Left ventricle myocardium inferior (tissue), 1 donor: Measurements from ENCODE around the gene NUBP1. TPM values are rescaled to one million over a fixed set of nuclear protein-coding genes. Genes with fewer than 3 reads are reported as not detected.
"Not testable (repeated sequence)": the region's sequence is repeated elsewhere in the genome, so short reads cannot be mapped to it uniquely, and the experiment has no call there.

Experiments
- DNase-seq: peaks from one replicate; pipeline ENCODE4 v3.0.0-alpha.2; 2020
- H3K27ac ChIP-seq: fragments of 200-600 bp; replicated peaks from 2 replicates; pipeline ENCODE4 v1.8.0; 2021
- H3K27me3 ChIP-seq: fragments of 200-600 bp; 2 replicates; pipeline ENCODE4 v1.8.0; 2021; ENCODE audit warnings: low read depth
- H3K36me3 ChIP-seq: fragments of 200-600 bp; 2 replicates; pipeline ENCODE4 v1.8.0; 2021
- H3K4me1 ChIP-seq: fragments of 200-600 bp; 2 replicates; pipeline ENCODE4 v1.8.0; 2021
- H3K4me3 ChIP-seq: fragments of 200-600 bp; 2 replicates; pipeline ENCODE4 v1.8.0; 2021; ENCODE audit warnings: mild to moderate bottlenecking, moderate library complexity
- H3K9me3 ChIP-seq: fragments of 200-600 bp; replicated peaks from 2 replicates; pipeline ENCODE4 v1.8.0; 2021
- CTCF ChIP-seq: fragments of 200-600 bp; IDR thresholded peaks from 2 replicates; pipeline ENCODE4 v1.8.0; 2021; ENCODE audit warnings: antibody characterized with exemption, mild to moderate bottlenecking, borderline replicate concordance
- intact Hi-C: fragments of 100-400 bp; cut with micrococcal nuclease; formaldehyde crosslinking; loops from one replicate; pipeline ENCODE4 v1.11.0; 2022
- total RNA-seq: library from RNA; stranded (reverse); fragmentation: NEBNext Ultra II Directional; extraction: Animal tissue kit (Norgen Biotek cat#: 25700); gene quantifications from one replicate; pipeline ENCODE4 v1.2.1, GENCODE V29; 2021
- donor health status: DM: no; HTN: yes; CAD: no; lungs with severe emphysema.

NUBP1 gene
- total RNA-seq, 1 donor from 2014 or later = 50.6 TPM

- Histone ChIP-seq H3K4me1 (peaks cover 16% of the 10 kb centered on the region), H3K27ac (peak overlapping the region; percentile 16), H3K36me3 (peaks cover 24% of the 10 kb centered on the region), H3K27me3 (no peaks in the 10 kb centered on the region), H3K9me3 (no peaks in the 10 kb centered on the region), H3K4me3 (no peak overlapping the region)
- no peak for TF ChIP-seq CTCF
- DNase-seq = no peak
- intact Hi-C loops = no loop called here
These were observed 25.7 kb downstream of the NUBP1 start for GRCh38 chr16:10769381-10769780.

GRCh38 chr16:10770907-10771306, 27.3 kb downstream of the NUBP1 start:
- intact Hi-C loops = no loop called here
- H3K27ac ChIP-seq = no peak overlapping the region

GRCh38 chr16:10776280-10776679, 32.6 kb downstream of the NUBP1 start:
- Histone ChIP-seq H3K27ac (no peak overlapping the region), H3K9me3 (no peaks in the 10 kb centered on the region), H3K36me3 (no peaks in the 10 kb centered on the region), H3K4me1 (no peaks in the 10 kb centered on the region), H3K27me3 (no peaks in the 10 kb centered on the region), H3K4me3 (no peak overlapping the region)
- intact Hi-C loops = no loop called here
- DNase-seq = no peak
- TF ChIP-seq CTCF = no peak

More at GRCh38 chr16:10770907-10771306, 27.3 kb downstream of the NUBP1 start:
- no peaks in the 10 kb centered on the region for H3K27me3 ChIP-seq
- peaks cover 18% of the 10 kb centered on the region for H3K36me3 ChIP-seq
- no peak for TF ChIP-seq CTCF
- peaks cover 5% of the 10 kb centered on the region for H3K4me1 ChIP-seq
- no peak for DNase-seq
- H3K9me3 ChIP-seq = no peaks in the 10 kb centered on the region
- H3K4me3 ChIP-seq = no peak overlapping the region

- H3K27me3 ChIP-seq, H3K4me3 ChIP-seq, H3K4me1 ChIP-seq, H3K9me3 ChIP-seq, H3K27ac ChIP-seq, H3K36me3 ChIP-seq, intact Hi-C loops, DNase-seq: not testable (repeated sequence)
These were observed 33.3 kb downstream of the NUBP1 start for GRCh38 chr16:10776923-10777322.

- Histone ChIP-seq H3K4me3 (no peak overlapping the region), H3K36me3 (no peaks in the 10 kb centered on the region), H3K27ac (no peak overlapping the region), H3K4me1 (no peaks in the 10 kb centered on the region), H3K27me3 (no peaks in the 10 kb centered on the region), H3K9me3 (no peaks in the 10 kb centered on the region)
- no peak for TF ChIP-seq CTCF
- intact Hi-C loops = no loop called here
- no peak for DNase-seq
These were observed 33.7 kb downstream of the NUBP1 start for GRCh38 chr16:10777356-10777755.

GRCh38 chr16:10779908-10780307, 36.3 kb downstream of the NUBP1 start:
- H3K27me3 ChIP-seq, H3K36me3 ChIP-seq, H3K4me1 ChIP-seq, H3K9me3 ChIP-seq, DNase-seq, intact Hi-C loops, H3K4me3 ChIP-seq, H3K27ac ChIP-seq: not testable (repeated sequence)

- H3K27ac ChIP-seq = no peak overlapping the region
- no peaks in the 10 kb centered on the region for H3K36me3 ChIP-seq
- no peaks in the 10 kb centered on the region for H3K9me3 ChIP-seq
- no peak for TF ChIP-seq CTCF
- intact Hi-C loops = no loop called here
- no peaks in the 10 kb centered on the region for H3K27me3 ChIP-seq
- DNase-seq = no peak
- H3K4me3 ChIP-seq = no peak overlapping the region
- H3K4me1 ChIP-seq = no peaks in the 10 kb centered on the region
These were observed 37.0 kb downstream of the NUBP1 start for GRCh38 chr16:10780628-10781027.
